ENCODE measurements around the gene ARHGAP26. TPM values are rescaled to one million over a fixed set of nuclear protein-coding genes. Genes with fewer than 3 reads are reported as not detected.

ARHGAP26 gene
- total RNA-seq, 1 donor from 2014 or later: 35.4 TPM

DNA sequence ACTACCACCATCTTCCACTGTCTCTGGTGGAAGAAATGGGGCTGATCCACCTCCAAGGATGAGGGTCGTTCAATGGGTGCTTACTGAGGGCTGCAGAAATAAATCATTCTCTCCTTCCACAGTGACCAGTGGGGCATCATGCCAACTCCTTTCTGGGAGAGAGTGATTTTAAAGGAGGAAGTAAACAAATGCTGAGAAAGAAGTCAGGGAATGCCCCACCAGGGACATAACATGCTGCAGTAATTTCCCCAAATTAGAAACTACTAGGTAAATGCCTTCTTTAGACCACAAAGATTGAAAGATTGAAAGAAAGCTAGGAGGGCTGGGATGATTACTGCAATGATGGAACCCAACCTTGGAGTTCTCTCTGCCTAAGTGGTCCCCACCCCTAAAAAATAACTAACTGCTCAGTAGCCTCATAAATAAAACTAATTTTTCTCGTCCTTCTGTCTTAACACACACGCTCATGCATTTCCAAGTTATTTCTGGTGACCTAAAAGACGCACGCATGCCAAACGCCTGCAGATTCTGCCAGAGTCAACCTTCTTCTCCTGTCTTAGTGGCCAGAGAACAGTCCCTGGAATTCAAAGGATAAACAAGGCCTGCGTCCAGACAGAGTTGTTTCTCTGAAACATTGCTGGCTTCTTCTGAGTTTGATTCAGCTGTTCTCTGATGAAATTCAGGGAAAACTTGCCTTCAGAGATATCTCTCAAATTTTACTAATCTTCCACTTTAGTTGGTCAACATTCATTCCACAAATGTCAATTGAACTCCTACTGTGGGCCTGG is 383.3 kb downstream of the ARHGAP26 start:
- intact Hi-C loops (cut with DNase I): no loop called here
- peaks cover 24% of the 10 kb centered on the region for H3K4me1 ChIP-seq
- no peak for DNase-seq
- no peak overlapping the region for H3K27ac ChIP-seq
- ATAC-seq: peak; percentile 34
- H3K36me3 ChIP-seq: no peaks in the 10 kb centered on the region
- TF ChIP-seq, protein P1, sequence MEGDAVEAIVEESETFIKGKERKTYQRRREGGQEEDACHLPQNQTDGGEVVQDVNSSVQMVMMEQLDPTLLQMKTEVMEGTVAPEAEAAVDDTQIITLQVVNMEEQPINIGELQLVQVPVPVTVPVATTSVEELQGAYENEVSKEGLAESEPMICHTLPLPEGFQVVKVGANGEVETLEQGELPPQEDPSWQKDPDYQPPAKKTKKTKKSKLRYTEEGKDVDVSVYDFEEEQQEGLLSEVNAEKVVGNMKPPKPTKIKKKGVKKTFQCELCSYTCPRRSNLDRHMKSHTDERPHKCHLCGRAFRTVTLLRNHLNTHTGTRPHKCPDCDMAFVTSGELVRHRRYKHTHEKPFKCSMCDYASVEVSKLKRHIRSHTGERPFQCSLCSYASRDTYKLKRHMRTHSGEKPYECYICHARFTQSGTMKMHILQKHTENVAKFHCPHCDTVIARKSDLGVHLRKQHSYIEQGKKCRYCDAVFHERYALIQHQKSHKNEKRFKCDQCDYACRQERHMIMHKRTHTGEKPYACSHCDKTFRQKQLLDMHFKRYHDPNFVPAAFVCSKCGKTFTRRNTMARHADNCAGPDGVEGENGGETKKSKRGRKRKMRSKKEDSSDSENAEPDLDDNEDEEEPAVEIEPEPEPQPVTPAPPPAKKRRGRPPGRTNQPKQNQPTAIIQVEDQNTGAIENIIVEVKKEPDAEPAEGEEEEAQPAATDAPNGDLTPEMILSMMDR (IDR thresholded peaks at IDR 0.05): no peak
- H3K4me3 ChIP-seq: no peak overlapping the region
- H3K9me3 ChIP-seq: no peaks in the 10 kb centered on the region
- H3K27me3 ChIP-seq: no peaks in the 10 kb centered on the region

DNA sequence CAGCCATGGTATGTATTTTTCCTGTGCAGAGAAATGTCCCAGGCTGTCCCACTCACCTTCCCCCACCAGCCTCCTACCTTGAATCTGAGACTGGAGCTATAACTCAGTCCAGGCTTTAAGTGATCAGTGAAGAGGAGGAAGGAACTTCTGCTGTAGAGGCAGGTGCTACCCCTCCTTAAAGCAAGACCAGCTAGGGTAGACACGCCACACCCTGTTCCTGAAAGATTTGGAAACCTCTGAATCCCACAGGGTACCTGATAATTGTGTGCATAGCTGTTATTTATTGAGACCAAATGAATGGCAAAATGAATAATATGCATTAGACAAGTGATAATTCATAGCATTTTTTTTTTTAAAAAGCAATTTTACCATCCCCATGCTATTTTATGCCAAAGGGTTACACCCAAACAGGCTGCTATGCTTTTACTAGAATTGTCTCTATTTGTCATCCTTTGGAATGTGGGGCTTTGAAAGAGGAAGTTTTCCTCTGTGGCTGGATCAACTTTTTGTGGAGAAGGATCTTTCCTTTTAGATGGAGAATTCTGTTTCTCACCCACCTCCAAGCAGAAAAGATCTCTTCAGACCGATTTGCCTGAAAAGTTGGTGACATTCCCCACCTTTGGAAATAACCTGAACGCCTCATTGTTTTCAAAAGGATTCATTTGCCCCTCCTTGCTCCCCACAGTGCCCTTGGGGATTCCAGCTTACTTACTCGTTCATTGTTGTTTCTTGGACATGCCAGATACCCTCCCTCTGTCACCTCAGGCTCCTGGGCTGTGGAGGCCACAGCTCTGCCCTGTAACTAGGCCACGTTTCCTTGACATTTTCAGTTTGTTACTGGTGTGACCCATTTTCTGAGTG is 384.6 kb downstream of the ARHGAP26 start:
- Histone ChIP-seq H3K9me3 (no peaks in the 10 kb centered on the region), H3K36me3 (no peaks in the 10 kb centered on the region), H3K4me1 (peaks cover 16% of the 10 kb centered on the region), H3K4me3 (no peak overlapping the region), H3K27me3 (no peaks in the 10 kb centered on the region), H3K27ac (peak overlapping the region; percentile 32)
- intact Hi-C loops (cut with DNase I): no loop called here
- DNase-seq (no peak), ATAC-seq (no peak)
- TF ChIP-seq, protein P1 (IDR thresholded peaks at IDR 0.05): no peak

DNA sequence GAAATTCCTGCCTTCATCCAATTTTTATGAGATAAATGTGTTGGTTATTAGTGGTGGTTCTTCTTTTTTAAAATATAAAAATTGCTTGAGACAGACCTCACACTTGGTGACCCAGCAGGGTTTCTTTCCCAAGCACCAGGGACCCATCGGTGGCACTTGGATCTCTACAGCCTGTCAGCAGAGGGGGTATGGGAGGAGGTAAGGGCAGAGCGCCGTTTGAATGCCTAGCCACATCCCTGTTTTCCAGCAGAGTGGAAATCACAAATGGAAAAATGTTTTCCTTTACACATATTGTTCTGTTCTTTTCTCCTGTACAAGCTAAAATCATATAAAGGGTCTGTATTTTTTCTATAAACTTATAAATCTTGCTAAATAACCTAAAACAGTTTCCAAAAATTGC is 385.3 kb downstream of the ARHGAP26 start:
- no peaks in the 10 kb centered on the region for H3K36me3 ChIP-seq
- no peaks in the 10 kb centered on the region for H3K27me3 ChIP-seq
- DNase-seq (no peak), ATAC-seq (no peak)
- intact Hi-C loops (cut with DNase I): no loop called here
- TF ChIP-seq, protein P1 (IDR thresholded peaks at IDR 0.05): no peak
- peaks cover 16% of the 10 kb centered on the region for H3K4me1 ChIP-seq
- no peak overlapping the region for H3K27ac ChIP-seq
- no peak overlapping the region for H3K4me3 ChIP-seq
- no peaks in the 10 kb centered on the region for H3K9me3 ChIP-seq

DNA sequence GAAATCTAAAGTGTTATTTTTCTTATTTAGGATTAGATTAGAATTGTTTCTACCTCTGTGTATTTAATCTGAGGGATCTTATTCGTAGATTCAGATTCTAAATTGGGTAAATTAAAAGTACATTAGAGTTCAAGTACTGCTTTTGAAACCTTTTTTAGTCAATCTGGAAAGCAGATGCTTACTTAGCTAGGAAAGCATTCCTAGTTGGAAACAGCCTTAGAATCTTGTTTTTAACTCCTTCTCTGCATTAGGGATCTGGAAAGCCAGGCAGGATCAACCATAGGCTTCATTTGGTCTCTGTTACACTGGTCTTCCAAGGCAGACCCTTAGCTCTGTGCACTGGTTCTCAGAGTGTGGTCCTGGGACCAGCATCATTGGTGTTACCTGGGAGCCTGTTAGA is 385.9 kb downstream of the ARHGAP26 start:
- H3K36me3 ChIP-seq: no peaks in the 10 kb centered on the region
- ATAC-seq (no peak), DNase-seq (no peak)
- TF ChIP-seq, protein P1 (IDR thresholded peaks at IDR 0.05): no peak
- H3K9me3 ChIP-seq: no peaks in the 10 kb centered on the region
- H3K27ac ChIP-seq: no peak overlapping the region
- no peak overlapping the region for H3K4me3 ChIP-seq
- H3K4me1 ChIP-seq: peaks cover 16% of the 10 kb centered on the region
- intact Hi-C loops (cut with DNase I): no loop called here
- H3K27me3 ChIP-seq: no peaks in the 10 kb centered on the region

DNA sequence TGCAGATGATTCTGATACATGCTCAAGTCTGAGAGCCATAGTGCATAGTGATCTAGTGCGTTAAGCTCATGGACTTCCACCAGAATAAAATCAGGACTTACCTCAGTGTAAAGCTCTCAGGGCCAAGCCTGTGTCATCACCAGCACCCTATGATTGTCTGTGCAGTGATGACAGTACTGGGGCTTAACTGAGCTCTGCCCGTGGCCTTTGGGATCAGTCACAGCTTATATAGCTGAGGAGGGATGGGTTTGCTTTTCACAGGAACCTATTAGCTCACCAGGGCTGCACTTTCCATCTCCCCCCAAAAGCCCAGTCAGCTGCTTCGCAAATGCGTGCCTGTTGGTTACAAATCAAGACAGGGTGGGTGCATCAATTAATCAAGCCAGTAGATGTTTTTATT is 386.4 kb downstream of the ARHGAP26 start:
- Histone ChIP-seq H3K27ac (no peak overlapping the region), H3K4me3 (no peak overlapping the region), H3K27me3 (no peaks in the 10 kb centered on the region), H3K4me1 (peaks cover 16% of the 10 kb centered on the region), H3K9me3 (no peaks in the 10 kb centered on the region), H3K36me3 (no peaks in the 10 kb centered on the region)
- TF ChIP-seq, protein P1 (IDR thresholded peaks at IDR 0.05): no peak
- intact Hi-C loops (cut with DNase I): no loop called here
- no peak for ATAC-seq
- no peak for DNase-seq
